ENCODE results near the gene CCNF.

- TF ChIP-seq TSHZ2 (CRISPR knock-in tag; IDR thresholded peaks at IDR 0.05) = no peak
- no peak for TF ChIP-seq CSDC2 (CRISPR knock-in tag; IDR thresholded peaks at IDR 0.05)
- TF ChIP-seq CREB5 (CRISPR knock-in tag; IDR thresholded peaks at IDR 0.05; ENCODE audit: low read depth) = no peak
- TF ChIP-seq ZFP3 (CRISPR knock-in tag; IDR thresholded peaks at IDR 0.05) = no peak
- no peak for TF ChIP-seq ZC3H10 (CRISPR knock-in tag; IDR thresholded peaks at IDR 0.05)
- TF ChIP-seq CSRNP3 (CRISPR knock-in tag; IDR thresholded peaks at IDR 0.05) = no peak
- TF ChIP-seq TOX (CRISPR knock-in tag; IDR thresholded peaks at IDR 0.05; ENCODE audit: borderline replicate concordance) = no peak
- no peak for TF ChIP-seq SNAI2 (CRISPR knock-in tag; IDR thresholded peaks at IDR 0.05)
- no peak for TF ChIP-seq PATZ1 (CRISPR knock-in tag; IDR thresholded peaks at IDR 0.05; ENCODE audit: borderline replicate concordance)
Measured at GRCh38 chr16:2492292-2492691, 63.0 kb downstream of the CCNF start.

Data from SK-N-SH treated with all-trans-retinoic acid at 6 μM for 48 hours (cell line).